ENCODE results near the gene FBXW11.
"Not testable (repeated sequence)": the region's sequence is repeated elsewhere in the genome, so short reads cannot be mapped to it uniquely, and the experiment has no call there.

Gene FBXW11

DNA sequence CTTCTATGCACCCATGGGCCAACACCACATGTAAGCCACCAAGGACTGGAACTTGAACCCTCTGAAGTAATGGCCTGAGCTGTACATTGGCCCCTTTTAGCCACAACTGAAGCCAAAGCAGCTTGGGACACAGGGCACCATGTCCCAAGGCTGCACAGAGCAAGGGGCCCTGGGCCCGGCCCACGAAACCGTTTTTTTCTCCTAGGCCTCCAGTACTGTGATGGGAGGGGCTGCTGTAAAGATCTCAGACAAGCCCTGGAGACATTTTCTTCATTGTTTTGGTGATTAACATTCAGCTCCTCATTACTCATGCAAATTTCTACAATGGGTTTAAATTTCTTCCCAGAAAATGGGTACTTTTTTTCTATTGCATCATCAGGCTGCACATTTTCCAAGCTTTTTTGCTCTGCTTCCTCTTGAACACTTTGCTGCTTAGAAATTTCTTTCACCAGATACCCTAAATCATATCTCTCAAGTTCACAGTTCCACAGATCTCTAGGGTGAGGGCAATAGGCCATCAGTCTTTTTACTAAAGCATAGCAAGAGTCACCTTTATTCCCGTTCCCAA lies 25.5 kb upstream of the FBXW11 start:
- TF ChIP-seq EZH2phosphoT487 (IDR thresholded peaks at IDR 0.05; ENCODE audit: borderline replicate concordance, low read length) = no peak
- Histone ChIP-seq H3K4me2 (ENCODE audit: low read length) (no peak overlapping the region), H3K4me3 (ENCODE audit: low read length) (no peak overlapping the region), H3K36me3 (ENCODE audit: control insufficient read depth, low read length) (no peaks in the 10 kb centered on the region), H3K9me2 (replicated peaks; ENCODE audit: control insufficient read depth, low read length) (no peaks in the 10 kb centered on the region), H3F3A (ENCODE audit: control insufficient read depth, insufficient read depth) (no peaks in the 10 kb centered on the region), H4K20me1 (ENCODE audit: control insufficient read depth, insufficient read depth, low read depth, low read length) (no peaks in the 10 kb centered on the region), H3K27me3 (ENCODE audit: control insufficient read depth, low read length) (no peaks in the 10 kb centered on the region; the same call in 1 of the 2 replicates), H3K9me3 (ENCODE audit: control insufficient read depth, insufficient read depth, low read length) (peaks cover 7% of the 10 kb centered on the region), H3K79me2 (ENCODE audit: control insufficient read depth, low read length) (no peaks in the 10 kb centered on the region), H3K4me1 (ENCODE audit: control insufficient read depth, low read length) (no peaks in the 10 kb centered on the region), H3K27ac (ENCODE audit: low read depth, low read length) (no peak overlapping the region)

DNA sequence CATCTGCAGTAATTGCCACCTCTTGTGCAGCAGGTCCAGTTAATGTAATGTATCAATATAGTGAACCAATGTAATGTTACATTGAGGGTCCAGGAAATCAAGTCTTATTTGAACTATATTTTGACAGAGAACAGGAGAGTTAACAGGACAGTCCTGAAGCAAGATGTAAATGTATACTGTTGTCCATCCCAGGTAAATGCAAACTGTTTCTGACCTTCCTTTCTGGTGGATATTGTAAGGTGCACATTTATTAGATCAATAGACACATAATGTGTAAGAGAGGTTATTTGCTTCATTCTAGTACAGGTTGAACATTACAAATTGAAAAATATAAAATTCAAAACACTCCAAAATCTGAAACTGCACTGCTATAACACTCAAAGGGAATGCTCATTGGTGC lies 23.4 kb upstream of the FBXW11 start:
- no peaks in the 10 kb centered on the region for H3K4me1 ChIP-seq (ENCODE audit: control insufficient read depth, low read length)
- no peak for TF ChIP-seq EZH2phosphoT487 (IDR thresholded peaks at IDR 0.05; ENCODE audit: borderline replicate concordance, low read length)
- TF ChIP-seq, protein P1, sequence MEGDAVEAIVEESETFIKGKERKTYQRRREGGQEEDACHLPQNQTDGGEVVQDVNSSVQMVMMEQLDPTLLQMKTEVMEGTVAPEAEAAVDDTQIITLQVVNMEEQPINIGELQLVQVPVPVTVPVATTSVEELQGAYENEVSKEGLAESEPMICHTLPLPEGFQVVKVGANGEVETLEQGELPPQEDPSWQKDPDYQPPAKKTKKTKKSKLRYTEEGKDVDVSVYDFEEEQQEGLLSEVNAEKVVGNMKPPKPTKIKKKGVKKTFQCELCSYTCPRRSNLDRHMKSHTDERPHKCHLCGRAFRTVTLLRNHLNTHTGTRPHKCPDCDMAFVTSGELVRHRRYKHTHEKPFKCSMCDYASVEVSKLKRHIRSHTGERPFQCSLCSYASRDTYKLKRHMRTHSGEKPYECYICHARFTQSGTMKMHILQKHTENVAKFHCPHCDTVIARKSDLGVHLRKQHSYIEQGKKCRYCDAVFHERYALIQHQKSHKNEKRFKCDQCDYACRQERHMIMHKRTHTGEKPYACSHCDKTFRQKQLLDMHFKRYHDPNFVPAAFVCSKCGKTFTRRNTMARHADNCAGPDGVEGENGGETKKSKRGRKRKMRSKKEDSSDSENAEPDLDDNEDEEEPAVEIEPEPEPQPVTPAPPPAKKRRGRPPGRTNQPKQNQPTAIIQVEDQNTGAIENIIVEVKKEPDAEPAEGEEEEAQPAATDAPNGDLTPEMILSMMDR (IDR thresholded peaks at IDR 0.05; ENCODE audit: low read depth, low read length, poor library complexity, severe bottlenecking) = no peak
- no peak overlapping the region for H3K4me3 ChIP-seq (ENCODE audit: low read length)
- no peaks in the 10 kb centered on the region for H4K20me1 ChIP-seq (ENCODE audit: control insufficient read depth, insufficient read depth, low read depth, low read length)
- no peak overlapping the region for H3K27ac ChIP-seq (ENCODE audit: low read depth, low read length)
- no peak overlapping the region for H3K4me2 ChIP-seq (ENCODE audit: low read length)
- H3K9me3 ChIP-seq (ENCODE audit: control insufficient read depth, insufficient read depth, low read length) = peaks cover 7% of the 10 kb centered on the region
- H3K36me3 ChIP-seq (ENCODE audit: control insufficient read depth, low read length) = no peaks in the 10 kb centered on the region
- H3K27me3 ChIP-seq (ENCODE audit: control insufficient read depth, low read length) = no peaks in the 10 kb centered on the region; the same call in 1 of the 2 replicates
- H3K79me2 ChIP-seq (ENCODE audit: control insufficient read depth, low read length) = no peaks in the 10 kb centered on the region
- no peaks in the 10 kb centered on the region for H3F3A ChIP-seq (ENCODE audit: control insufficient read depth, insufficient read depth)
- no peaks in the 10 kb centered on the region for H3K9me2 ChIP-seq (replicated peaks; ENCODE audit: control insufficient read depth, low read length)

DNA sequence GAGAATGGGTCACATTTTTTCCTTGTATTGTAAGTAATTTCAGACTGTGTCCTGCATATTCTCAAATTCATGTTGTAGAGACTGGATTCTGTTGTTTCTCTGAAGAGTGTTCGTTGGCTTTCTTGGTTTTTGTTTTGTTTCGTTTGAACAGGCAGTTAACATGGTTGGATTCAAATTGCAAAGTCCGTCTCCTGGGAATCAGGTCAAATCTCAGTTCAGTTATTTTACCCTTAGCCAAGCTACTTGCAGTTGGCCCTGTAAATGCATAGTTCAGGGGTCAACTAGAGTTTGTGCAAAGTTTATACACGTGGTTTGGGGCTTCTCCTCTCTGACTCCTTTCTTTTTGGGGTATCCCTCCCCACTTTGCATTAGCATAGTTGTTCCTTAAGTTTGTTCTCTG lies 21.7 kb upstream of the FBXW11 start:
- TF ChIP-seq, protein P1 (IDR thresholded peaks at IDR 0.05; ENCODE audit: low read depth, low read length, poor library complexity, severe bottlenecking) = no peak
- no peak for TF ChIP-seq EZH2phosphoT487 (IDR thresholded peaks at IDR 0.05; ENCODE audit: borderline replicate concordance, low read length)
- Histone ChIP-seq H3K36me3 (ENCODE audit: control insufficient read depth, low read length) (no peaks in the 10 kb centered on the region), H3K4me1 (ENCODE audit: control insufficient read depth, low read length) (no peaks in the 10 kb centered on the region), H3K27me3 (ENCODE audit: control insufficient read depth, low read length) (no peaks in the 10 kb centered on the region; the same call in 1 of the 2 replicates), H3K4me3 (ENCODE audit: low read length) (no peak overlapping the region), H3K79me2 (ENCODE audit: control insufficient read depth, low read length) (no peaks in the 10 kb centered on the region), H3F3A (ENCODE audit: control insufficient read depth, insufficient read depth) (no peaks in the 10 kb centered on the region), H4K20me1 (ENCODE audit: control insufficient read depth, insufficient read depth, low read depth, low read length) (no peaks in the 10 kb centered on the region), H3K9me3 (ENCODE audit: control insufficient read depth, insufficient read depth, low read length) (peaks cover 7% of the 10 kb centered on the region), H3K4me2 (ENCODE audit: low read length) (no peak overlapping the region), H3K27ac (ENCODE audit: low read depth, low read length) (no peak overlapping the region), H3K9me2 (replicated peaks; ENCODE audit: control insufficient read depth, low read length) (no peaks in the 10 kb centered on the region)

DNA sequence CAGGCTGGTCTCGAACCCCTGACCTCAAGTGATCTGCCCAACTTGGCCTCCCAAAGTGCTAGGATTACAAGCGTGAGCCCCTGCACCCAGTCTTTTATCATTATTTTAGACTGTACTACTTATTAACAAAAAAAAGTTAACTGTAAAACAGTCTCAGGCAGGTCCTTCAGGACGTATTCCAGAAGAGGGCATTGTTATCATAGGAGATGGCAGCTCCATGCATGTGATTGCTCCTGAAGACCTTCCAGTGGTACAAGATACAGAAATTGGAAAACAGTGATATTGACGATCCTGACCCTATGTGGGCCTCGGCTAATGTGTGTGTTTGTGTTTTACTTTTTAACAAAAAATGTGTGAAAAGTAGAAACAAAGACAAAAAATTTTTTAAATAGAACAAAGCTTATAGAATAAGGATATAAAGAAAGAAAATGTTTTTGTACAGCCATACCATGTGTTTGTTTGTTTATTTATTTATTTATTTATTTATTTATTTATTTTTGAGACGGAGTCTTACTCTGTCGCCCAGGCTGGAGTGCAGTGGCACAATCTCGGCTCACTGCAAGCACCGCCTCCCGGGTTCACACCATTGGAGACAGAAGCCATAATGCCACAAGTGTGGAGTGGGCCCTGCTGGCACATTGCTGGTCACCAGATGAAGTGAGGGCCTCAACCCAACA lies 13.8 kb upstream of the FBXW11 start:
- not testable (repeated sequence) for H3K4me2 ChIP-seq (ENCODE audit: low read length); H4K20me1 ChIP-seq (ENCODE audit: control insufficient read depth, insufficient read depth, low read depth, low read length)

More for the DNA sequence above, 13.8 kb upstream of the FBXW11 start:
- not testable (repeated sequence) for H3K9me2 ChIP-seq (replicated peaks; ENCODE audit: control insufficient read depth, low read length); H3F3A ChIP-seq (ENCODE audit: control insufficient read depth, insufficient read depth); H3K27me3 ChIP-seq (ENCODE audit: control insufficient read depth, low read length); H3K4me3 ChIP-seq (ENCODE audit: low read length); H3K79me2 ChIP-seq (ENCODE audit: control insufficient read depth, low read length); H3K9me3 ChIP-seq (ENCODE audit: control insufficient read depth, insufficient read depth, low read length); H3K36me3 ChIP-seq (ENCODE audit: control insufficient read depth, low read length); H3K27ac ChIP-seq (ENCODE audit: low read depth, low read length); H3K4me1 ChIP-seq (ENCODE audit: control insufficient read depth, low read length)
